ENCODE results near the gene FSTL4.

DNA sequence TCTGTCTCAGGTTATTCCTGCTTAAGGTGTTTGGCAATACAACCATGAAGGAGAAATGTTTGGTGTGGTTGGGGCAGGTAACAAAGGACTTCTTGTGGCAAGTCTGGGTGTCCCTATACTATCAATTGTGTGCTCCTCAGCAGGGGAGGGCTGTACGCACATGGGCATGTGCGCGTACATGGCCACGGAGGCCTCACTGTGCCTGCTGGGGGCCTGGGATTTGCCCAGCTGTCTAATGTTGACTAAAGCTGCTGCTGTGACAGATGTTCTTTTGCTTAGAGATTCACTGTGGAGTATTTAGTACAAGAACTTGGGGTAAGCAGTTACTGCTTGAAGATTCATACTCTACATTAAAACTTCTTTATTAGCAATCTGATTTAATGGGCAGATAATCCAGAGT, 463.0 kb downstream of the FSTL4 start:
- TF ChIP-seq POLR2AphosphoS5 (IDR thresholded peaks at IDR 0.05) = no peak
- TF ChIP-seq RAD21 (conservative IDR thresholded peaks at IDR 0.05) = no peak

Measured in neural cell (in vitro differentiated cells).